GM23338 (cell line): ENCODE data around the gene RIT2. TPM values are rescaled to one million over a fixed set of nuclear protein-coding genes. Genes with fewer than 3 reads are reported as not detected.

Experiments used
- ATAC-seq: fragments of 200-7000 bp; cut with Tn5 transposase; 3 replicates; pipeline ENCODE4 v1.9.1; 2020
- DNase-seq: peaks from one replicate; pipeline ENCODE4 v3.0.0-alpha.2; 2015; ENCODE audit warnings: low spot score
- H2AFZ ChIP-seq: fragments of 200-600 bp; sonication (generic); 2 replicates; pipeline ENCODE4 v1.8.0; 2016; ENCODE audit warnings: antibody characterized with exemption, mild to moderate bottlenecking, moderate library complexity
- H3F3A ChIP-seq: fragments of 200-600 bp; sonication (generic); replicated peaks from 2 replicates; pipeline ENCODE4 v1.8.0; 2017; ENCODE audit warnings: antibody characterized with exemption, mixed run types, low read depth
- H3K27ac ChIP-seq: fragments of 200-600 bp; sonication (generic); 2 replicates; pipeline ENCODE4 v1.6.1; 2016; ENCODE audit warnings: low read depth
- H3K27me3 ChIP-seq: fragments of 200-600 bp; sonication (generic); 2 replicates; pipeline ENCODE4 v1.8.0; 2016; ENCODE audit warnings: mild to moderate bottlenecking, mixed run types, moderate library complexity; ENCODE audit not compliant: insufficient read depth
- H3K36me3 ChIP-seq: fragments of 200-600 bp; sonication (generic); 2 replicates; pipeline ENCODE4 v1.8.0; 2016; ENCODE audit warnings: mild to moderate bottlenecking; ENCODE audit not compliant: insufficient read depth
- H3K4me1 ChIP-seq: fragments of 200-600 bp; sonication (generic); 2 replicates; pipeline ENCODE4 v1.8.0; 2016; ENCODE audit warnings: mild to moderate bottlenecking, moderate library complexity; ENCODE audit not compliant: insufficient read depth
- H3K4me2 ChIP-seq: fragments of 200-600 bp; sonication (generic); 2 replicates; pipeline ENCODE4 v1.7.1; 2017; ENCODE audit warnings: mixed run types
- H3K4me3 ChIP-seq: fragments of 200-600 bp; sonication (generic); 2 replicates; pipeline ENCODE4 v1.6.1; 2016; ENCODE audit warnings: mixed run types
- H3K79me2 ChIP-seq: fragments of 200-600 bp; sonication (generic); replicated peaks from 2 replicates; pipeline ENCODE4 v1.8.0; 2017; ENCODE audit warnings: mild to moderate bottlenecking; ENCODE audit not compliant: insufficient read depth
- H3K9me2 ChIP-seq: fragments of 200-600 bp; sonication (generic); 2 replicates; pipeline ENCODE4 v1.8.0; 2017; ENCODE audit not compliant: insufficient read depth
- H4K20me1 ChIP-seq: fragments of 200-600 bp; sonication (generic); replicated peaks from 2 replicates; pipeline ENCODE4 v1.8.0; 2017; ENCODE audit warnings: mild to moderate bottlenecking; ENCODE audit not compliant: insufficient read depth
- H3K27ac Mint-ChIP-seq: 2 replicates; pipeline ENCODE4 v1.8.0; 2020; ENCODE audit warnings: inconsistent platforms, mild to moderate bottlenecking, moderate library complexity, mixed read lengths
- H3K27me3 Mint-ChIP-seq: 3 replicates; pipeline ENCODE4 v1.8.0; 2022; ENCODE audit warnings: low read depth, mild to moderate bottlenecking, moderate library complexity, mixed read lengths, inconsistent platforms; ENCODE audit not compliant: insufficient read depth, poor library complexity
- H3K36me3 Mint-ChIP-seq: 3 replicates; pipeline ENCODE4 v1.8.0; 2021; ENCODE audit warnings: low read depth, mild to moderate bottlenecking, inconsistent platforms, moderate library complexity, mixed read lengths
- H3K4me1 Mint-ChIP-seq: 3 replicates; pipeline ENCODE4 v1.8.0; 2020; ENCODE audit warnings: mild to moderate bottlenecking, inconsistent platforms, mixed read lengths
- H3K4me3 Mint-ChIP-seq: 3 replicates; pipeline ENCODE4 v1.8.0; 2021; ENCODE audit warnings: moderate library complexity, mild to moderate bottlenecking, inconsistent platforms, mixed read lengths
- H3K9me3 Mint-ChIP-seq: 3 replicates; pipeline ENCODE4 v1.8.0; 2020; ENCODE audit warnings: moderate library complexity, mild to moderate bottlenecking, inconsistent platforms, mixed read lengths
- CREB1 ChIP-seq: fragments of 250-450 bp; sonication (Bioruptor Pico); IDR thresholded peaks from 2 replicates; pipeline ENCODE4 v1.5.0; 2020; ENCODE audit warnings: low read depth, mild to moderate bottlenecking, moderate library complexity
- EZH2 ChIP-seq: fragments of 200-600 bp; sonication (generic); IDR thresholded peaks from one replicate; pipeline ENCODE4 v1.8.0; 2017; ENCODE audit warnings: antibody characterized with exemption, mild to moderate bottlenecking, low read depth; ENCODE audit not compliant: unreplicated experiment
- EZH2phosphoT487 ChIP-seq: fragments of 200-600 bp; sonication (generic); IDR thresholded peaks from one replicate; pipeline ENCODE4 v1.8.1; 2018; ENCODE audit warnings: antibody characterized with exemption; ENCODE audit not compliant: unreplicated experiment
- JUNB ChIP-seq: IDR thresholded peaks from one replicate; pipeline ENCODE4 v1.6.1; 2016; ENCODE audit warnings: antibody characterized with exemption; ENCODE audit not compliant: unreplicated experiment
- NANOG ChIP-seq: IDR thresholded peaks from 2 replicates; pipeline ENCODE4 v1.6.1; 2016; ENCODE audit warnings: antibody characterized with exemption, borderline replicate concordance
- POLR2AphosphoS5 ChIP-seq: IDR thresholded peaks from 2 replicates; pipeline ENCODE4 v1.6.1; 2016; ENCODE audit warnings: antibody characterized with exemption, low read depth
- REST ChIP-seq: IDR thresholded peaks from one replicate; pipeline ENCODE4 v1.6.1; 2018; ENCODE audit warnings: antibody characterized with exemption; ENCODE audit not compliant: unreplicated experiment
- STAT1 ChIP-seq: IDR thresholded peaks from one replicate; pipeline ENCODE4 v1.6.1; 2016; ENCODE audit warnings: antibody characterized with exemption; ENCODE audit not compliant: unreplicated experiment
- ZNF114 ChIP-seq: fragments of 250-450 bp; sonication (Bioruptor Pico); IDR thresholded peaks from 2 replicates; pipeline ENCODE4 v1.5.0; 2020; ENCODE audit warnings: mild to moderate bottlenecking, moderate library complexity
- ZNF331 ChIP-seq: fragments of 250-450 bp; sonication (Bioruptor Pico); IDR thresholded peaks from 2 replicates; pipeline ENCODE4 v1.5.0; 2020; ENCODE audit warnings: low read depth, mild to moderate bottlenecking, moderate library complexity
- polyA plus RNA-seq: library from polyadenylated mRNA; unstranded; fragments of >200 nt; fragmentation: Nextera tagmentation; extraction: Ambion mirVana; gene quantifications from 2 replicates; pipeline ENCODE4 v1.2.1, GENCODE V29; 2016
- total RNA-seq: library from RNA; depleted of rRNA; stranded (reverse); fragments of >200 nt; shearing (Covaris generic); gene quantifications from 2 replicates; pipeline ENCODE4 v1.2.3, GENCODE V29; 2014
- TF ChIP-seq, protein P1 (sequence below), 2 experiments: fragments of 200-600 bp in 1 of 2; sonication (generic) in 1 of 2; conservative IDR thresholded peaks; 2 replicates each; pipeline versions ENCODE4 v1.5.1 to v1.6.1; 2016 to 2017; ENCODE audit warnings: antibody characterized with exemption in 2 of 2, low read depth in 2 of 2, mild to moderate bottlenecking in 2 of 2, moderate library complexity in 1 of 2
- TF ChIP-seq, protein P2 (sequence below): fragments of 250-450 bp; sonication (Bioruptor Pico); IDR thresholded peaks from 2 replicates; pipeline ENCODE4 v1.5.0; 2020; ENCODE audit warnings: mild to moderate bottlenecking, moderate library complexity
- TF ChIP-seq, protein P3 (sequence below): IDR thresholded peaks from 2 replicates; pipeline ENCODE4 v1.6.1; 2016; ENCODE audit warnings: antibody characterized with exemption

Gene RIT2
- total and polyA plus RNA-seq, 2 experiments from 2014 or later, result 1.9 to 8.8 TPM

DNA sequence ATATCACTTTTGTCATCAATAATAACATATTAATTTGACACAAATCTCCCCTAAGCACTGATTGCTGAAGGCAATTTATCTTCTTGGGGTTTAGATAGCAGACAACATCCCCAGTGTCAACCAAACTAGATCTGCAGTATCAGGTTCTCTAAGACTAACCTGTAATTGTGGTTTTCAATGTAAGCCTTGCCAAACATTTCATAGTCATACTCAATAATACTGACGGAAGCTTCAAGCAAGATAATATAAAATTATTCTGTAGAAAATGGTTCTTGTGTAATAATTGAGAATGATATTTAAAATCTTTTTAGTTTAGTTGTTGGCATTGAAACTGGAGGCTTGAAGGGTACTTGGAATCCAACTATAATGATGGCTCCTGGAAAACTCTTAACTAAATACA is 186.3 kb downstream of the RIT2 start:
- Mint-ChIP-seq H3K4me1 (peaks cover 4% of the 10 kb centered on the region; the same call in 2 of the 3 replicates), H3K27me3 (no peaks in the 10 kb centered on the region), H3K36me3 (no peaks in the 10 kb centered on the region), H3K9me3 (no peaks in the 10 kb centered on the region), H3K27ac (no peak overlapping the region), H3K4me3 (no peak overlapping the region)
- no peaks in the 10 kb centered on the region for H3K9me2 ChIP-seq
- H3F3A ChIP-seq, result no peaks in the 10 kb centered on the region
- H3K27me3 ChIP-seq, result no peaks in the 10 kb centered on the region
- H4K20me1 ChIP-seq, result no peaks in the 10 kb centered on the region
- no peak overlapping the region for H3K4me2 ChIP-seq
- H3K4me3 ChIP-seq, result no peak overlapping the region
- no peaks in the 10 kb centered on the region for H3K36me3 ChIP-seq
- no peaks in the 10 kb centered on the region for H3K79me2 ChIP-seq
- TF ChIP-seq ZNF114 (CRISPR knock-in tag) (no peak), EZH2 (no peak), NANOG (no peak), STAT1 (no peak), POLR2AphosphoS5 (no peak), JUNB (no peak), EZH2phosphoT487 (no peak), ZNF331 (CRISPR knock-in tag) (no peak), CREB1 (CRISPR knock-in tag) (no peak), REST (no peak)
- TF ChIP-seq, protein P1, sequence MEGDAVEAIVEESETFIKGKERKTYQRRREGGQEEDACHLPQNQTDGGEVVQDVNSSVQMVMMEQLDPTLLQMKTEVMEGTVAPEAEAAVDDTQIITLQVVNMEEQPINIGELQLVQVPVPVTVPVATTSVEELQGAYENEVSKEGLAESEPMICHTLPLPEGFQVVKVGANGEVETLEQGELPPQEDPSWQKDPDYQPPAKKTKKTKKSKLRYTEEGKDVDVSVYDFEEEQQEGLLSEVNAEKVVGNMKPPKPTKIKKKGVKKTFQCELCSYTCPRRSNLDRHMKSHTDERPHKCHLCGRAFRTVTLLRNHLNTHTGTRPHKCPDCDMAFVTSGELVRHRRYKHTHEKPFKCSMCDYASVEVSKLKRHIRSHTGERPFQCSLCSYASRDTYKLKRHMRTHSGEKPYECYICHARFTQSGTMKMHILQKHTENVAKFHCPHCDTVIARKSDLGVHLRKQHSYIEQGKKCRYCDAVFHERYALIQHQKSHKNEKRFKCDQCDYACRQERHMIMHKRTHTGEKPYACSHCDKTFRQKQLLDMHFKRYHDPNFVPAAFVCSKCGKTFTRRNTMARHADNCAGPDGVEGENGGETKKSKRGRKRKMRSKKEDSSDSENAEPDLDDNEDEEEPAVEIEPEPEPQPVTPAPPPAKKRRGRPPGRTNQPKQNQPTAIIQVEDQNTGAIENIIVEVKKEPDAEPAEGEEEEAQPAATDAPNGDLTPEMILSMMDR (conservative IDR thresholded peaks at IDR 0.05; ENCODE audit: low read depth in 2 of 2), result no peak
- TF ChIP-seq, protein P2, sequence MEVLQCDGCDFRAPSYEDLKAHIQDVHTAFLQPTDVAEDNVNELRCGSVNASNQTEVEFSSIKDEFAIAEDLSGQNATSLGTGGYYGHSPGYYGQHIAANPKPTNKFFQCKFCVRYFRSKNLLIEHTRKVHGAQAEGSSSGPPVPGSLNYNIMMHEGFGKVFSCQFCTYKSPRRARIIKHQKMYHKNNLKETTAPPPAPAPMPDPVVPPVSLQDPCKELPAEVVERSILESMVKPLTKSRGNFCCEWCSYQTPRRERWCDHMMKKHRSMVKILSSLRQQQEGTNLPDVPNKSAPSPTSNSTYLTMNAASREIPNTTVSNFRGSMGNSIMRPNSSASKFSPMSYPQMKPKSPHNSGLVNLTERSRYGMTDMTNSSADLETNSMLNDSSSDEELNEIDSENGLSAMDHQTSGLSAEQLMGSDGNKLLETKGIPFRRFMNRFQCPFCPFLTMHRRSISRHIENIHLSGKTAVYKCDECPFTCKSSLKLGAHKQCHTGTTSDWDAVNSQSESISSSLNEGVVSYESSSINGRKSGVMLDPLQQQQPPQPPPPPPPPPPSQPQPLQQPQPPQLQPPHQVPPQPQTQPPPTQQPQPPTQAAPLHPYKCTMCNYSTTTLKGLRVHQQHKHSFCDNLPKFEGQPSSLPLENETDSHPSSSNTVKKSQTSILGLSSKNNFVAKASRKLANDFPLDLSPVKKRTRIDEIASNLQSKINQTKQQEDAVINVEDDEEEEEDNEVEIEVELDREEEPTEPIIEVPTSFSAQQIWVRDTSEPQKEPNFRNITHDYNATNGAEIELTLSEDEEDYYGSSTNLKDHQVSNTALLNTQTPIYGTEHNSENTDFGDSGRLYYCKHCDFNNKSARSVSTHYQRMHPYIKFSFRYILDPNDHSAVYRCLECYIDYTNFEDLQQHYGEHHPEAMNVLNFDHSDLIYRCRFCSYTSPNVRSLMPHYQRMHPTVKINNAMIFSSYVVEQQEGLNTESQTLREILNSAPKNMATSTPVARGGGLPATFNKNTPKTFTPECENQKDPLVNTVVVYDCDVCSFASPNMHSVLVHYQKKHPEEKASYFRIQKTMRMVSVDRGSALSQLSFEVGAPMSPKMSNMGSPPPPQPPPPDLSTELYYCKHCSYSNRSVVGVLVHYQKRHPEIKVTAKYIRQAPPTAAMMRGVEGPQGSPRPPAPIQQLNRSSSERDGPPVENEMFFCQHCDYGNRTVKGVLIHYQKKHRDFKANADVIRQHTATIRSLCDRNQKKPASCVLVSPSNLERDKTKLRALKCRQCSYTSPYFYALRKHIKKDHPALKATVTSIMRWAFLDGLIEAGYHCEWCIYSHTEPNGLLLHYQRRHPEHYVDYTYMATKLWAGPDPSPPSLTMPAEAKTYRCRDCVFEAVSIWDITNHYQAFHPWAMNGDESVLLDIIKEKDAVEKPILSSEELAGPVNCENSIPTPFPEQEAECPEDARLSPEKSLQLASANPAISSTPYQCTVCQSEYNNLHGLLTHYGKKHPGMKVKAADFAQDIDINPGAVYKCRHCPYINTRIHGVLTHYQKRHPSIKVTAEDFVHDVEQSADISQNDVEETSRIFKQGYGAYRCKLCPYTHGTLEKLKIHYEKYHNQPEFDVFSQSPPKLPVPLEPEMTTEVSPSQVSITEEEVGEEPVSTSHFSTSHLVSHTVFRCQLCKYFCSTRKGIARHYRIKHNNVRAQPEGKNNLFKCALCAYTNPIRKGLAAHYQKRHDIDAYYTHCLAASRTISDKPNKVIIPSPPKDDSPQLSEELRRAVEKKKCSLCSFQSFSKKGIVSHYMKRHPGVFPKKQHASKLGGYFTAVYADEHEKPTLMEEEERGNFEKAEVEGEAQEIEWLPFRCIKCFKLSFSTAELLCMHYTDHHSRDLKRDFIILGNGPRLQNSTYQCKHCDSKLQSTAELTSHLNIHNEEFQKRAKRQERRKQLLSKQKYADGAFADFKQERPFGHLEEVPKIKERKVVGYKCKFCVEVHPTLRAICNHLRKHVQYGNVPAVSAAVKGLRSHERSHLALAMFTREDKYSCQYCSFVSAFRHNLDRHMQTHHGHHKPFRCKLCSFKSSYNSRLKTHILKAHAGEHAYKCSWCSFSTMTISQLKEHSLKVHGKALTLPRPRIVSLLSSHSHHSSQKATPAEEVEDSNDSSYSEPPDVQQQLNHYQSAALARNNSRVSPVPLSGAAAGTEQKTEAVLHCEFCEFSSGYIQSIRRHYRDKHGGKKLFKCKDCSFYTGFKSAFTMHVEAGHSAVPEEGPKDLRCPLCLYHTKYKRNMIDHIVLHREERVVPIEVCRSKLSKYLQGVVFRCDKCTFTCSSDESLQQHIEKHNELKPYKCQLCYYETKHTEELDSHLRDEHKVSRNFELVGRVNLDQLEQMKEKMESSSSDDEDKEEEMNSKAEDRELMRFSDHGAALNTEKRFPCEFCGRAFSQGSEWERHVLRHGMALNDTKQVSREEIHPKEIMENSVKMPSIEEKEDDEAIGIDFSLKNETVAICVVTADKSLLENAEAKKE, result no peak
- TF ChIP-seq, protein P3, sequence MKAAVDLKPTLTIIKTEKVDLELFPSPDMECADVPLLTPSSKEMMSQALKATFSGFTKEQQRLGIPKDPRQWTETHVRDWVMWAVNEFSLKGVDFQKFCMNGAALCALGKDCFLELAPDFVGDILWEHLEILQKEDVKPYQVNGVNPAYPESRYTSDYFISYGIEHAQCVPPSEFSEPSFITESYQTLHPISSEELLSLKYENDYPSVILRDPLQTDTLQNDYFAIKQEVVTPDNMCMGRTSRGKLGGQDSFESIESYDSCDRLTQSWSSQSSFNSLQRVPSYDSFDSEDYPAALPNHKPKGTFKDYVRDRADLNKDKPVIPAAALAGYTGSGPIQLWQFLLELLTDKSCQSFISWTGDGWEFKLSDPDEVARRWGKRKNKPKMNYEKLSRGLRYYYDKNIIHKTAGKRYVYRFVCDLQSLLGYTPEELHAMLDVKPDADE, result no peak
- no peaks in the 10 kb centered on the region for H3K4me1 ChIP-seq
- H3K27ac ChIP-seq, result no peak overlapping the region
- DNase-seq (no peak), ATAC-seq (no peak)
- H2AFZ ChIP-seq, result no peak overlapping the region
